HG03095 (cell line): ENCODE data around the gene SULT6B1.

Experiments used
- ATAC-seq: cut with Tn5 transposase; IDR thresholded peaks from one replicate; pipeline ENCODE4 v1.9.1; 2021; ENCODE audit warnings: moderate library complexity; ENCODE audit not compliant: unreplicated experiment

The SULT6B1 gene

DNA sequence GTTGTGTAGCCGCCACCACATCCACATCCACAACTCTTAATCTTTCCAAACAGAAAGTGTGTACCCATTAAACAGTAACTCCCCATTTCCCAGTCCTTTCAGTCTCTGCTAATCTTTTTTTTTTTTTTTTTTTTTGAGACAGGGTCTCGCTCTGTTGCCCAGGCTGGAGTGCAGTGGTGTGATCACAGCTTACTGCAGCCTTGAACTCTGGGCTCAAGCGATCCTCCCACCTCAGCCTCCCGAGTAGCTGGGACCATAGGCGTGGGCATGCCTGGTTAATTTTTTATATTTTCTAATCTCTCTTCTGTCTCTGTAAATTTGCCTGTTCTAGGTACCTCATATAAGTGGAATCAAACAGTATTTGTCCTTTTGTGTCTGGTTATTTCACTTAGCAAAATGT is 35.2 kb downstream of the SULT6B1 start:
- no peak for ATAC-seq

DNA sequence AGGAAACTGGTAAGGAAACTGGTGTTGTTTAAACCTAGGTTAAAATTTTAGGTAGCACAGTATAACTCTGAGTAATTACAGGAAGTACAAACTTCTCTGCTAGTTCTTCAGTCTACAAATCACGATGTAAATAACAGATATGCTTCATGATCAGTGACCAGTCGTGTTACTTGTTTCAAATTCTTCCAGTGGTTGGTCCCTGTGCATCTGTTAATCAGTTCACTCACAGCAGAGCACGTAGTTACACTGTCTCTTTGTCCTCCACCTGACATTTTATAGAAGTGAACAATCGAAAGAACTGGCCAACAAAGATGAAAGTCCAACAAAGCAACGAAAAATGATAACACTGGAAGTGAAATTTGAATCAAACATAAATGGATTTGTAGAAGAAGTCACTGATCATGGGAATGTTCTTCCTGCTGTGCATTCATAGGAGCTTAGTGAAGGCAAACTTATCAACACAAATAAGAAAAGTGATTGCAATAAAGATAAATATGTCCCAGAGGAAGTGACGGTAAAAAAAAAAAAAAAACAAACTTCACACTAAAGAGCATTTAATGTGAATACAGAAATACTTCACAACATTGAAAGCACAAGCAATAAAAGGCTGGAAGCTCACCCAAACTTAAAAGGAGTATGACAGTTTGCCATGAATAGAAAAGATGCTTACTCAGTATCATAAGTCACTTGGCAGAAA is 38.7 kb downstream of the SULT6B1 start:
- no peak for ATAC-seq

DNA sequence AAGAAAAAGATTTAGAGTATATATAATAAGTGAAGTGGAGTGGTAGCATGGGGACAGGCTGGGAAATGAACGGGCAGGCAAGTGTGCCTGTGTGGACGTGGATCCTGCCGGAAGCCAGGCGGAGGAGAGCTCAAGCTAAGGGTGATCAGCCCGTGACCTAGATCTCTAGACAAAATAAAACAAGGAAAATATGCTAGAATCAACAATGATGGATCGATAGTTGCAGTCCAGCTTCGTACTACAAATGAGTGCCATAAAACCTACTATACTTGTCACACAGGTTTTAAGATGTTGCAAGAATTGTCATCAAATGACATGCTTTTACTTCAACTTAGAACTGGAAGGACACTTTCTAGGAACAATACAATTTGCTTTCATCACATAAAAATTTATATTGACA is 40.1 kb downstream of the SULT6B1 start:
- ATAC-seq: no peak

DNA sequence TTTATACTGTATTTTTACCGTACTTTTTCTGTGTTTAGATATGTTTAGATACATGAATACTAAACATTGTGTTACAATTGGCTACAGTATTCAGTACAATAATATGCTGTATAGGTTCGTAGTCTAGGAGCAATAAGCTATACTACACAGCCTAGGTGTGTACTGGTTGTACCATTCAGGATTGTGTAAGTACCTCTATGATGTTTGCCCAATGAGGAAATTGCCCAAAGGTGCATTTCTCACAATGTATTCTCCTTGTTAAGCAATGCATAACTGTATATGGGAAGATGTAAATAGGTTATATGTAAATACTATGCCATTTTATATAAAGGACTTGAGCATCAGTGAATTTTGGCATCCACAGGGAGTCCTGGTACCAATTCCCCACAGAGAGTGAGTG is 42.4 kb downstream of the SULT6B1 start:
- no peak for ATAC-seq

DNA sequence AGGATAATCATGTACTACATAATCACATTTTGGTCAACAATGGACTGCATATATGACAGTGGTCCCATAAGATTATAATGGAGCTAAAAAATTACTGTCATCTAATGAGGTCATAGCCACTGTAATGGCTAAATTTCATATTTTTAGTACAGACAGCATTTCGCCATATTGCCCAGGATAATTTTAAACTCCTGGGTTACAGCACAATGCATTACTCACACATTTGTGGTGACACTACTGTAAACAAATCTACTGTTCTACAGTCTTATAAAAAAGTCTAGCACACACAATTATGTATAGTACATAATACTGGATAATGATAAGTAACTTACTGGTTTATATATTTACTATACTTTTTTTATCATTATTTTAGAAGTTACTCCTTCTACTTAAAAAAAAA is 44.5 kb downstream of the SULT6B1 start:
- no peak for ATAC-seq

DNA sequence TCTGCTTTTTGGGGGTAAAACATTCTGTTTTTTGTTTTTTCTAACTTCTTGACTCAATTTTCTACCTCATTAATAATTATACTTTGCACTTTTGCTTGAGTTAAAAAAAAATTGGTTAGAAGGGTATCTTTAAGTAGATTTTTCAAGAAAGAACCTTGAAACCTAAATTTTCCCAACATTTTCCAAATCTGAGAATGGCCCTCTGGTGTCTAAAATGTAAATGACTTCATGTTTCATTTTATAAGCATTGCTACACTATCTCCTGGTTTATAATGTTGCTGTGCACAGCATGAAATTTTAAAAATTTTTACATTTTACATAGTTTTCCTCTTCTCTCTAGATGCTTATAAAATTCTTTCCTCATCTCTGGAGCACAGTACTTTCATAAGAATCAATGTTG is 45.9 kb downstream of the SULT6B1 start:
- ATAC-seq: no peak

DNA sequence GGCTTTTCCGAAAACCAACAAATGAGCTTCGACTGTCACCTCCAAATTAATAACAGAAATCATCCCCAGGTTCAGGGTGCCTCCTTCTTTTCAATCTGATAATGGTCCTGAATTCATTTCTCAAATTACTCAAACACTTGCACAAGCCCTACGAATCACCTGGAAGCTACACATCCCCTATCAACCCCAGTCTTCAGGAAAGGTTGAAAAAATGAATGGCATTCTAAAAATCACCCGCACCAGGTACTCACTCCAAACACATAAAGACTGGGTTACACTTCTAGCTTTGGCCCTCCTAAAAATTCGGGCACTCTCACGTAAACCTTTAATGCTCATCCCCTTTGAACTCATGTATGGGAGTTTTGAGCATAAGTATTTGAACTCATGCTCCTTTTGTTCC is 55.6 kb downstream of the SULT6B1 start:
- no peak for ATAC-seq

DNA sequence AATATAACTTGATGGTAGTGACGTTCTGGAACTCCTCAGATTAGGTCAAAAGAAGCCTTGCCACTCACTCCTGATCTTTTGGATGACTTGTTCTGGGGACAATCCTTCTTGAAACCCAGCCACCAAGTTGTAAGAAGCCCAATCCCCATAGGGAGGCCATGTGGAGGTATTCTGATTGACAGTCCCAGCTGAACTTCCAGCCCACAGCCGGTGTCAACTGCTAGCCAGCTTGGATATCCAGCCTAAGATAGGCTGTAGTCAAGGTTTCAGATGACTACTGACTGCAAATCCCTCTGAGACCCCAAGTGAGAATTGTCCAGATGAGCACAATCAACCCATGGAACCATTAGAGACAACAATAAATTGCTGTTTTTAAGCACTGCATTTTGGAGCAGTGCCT is 63.1 kb downstream of the SULT6B1 start:
- ATAC-seq: no peak

DNA sequence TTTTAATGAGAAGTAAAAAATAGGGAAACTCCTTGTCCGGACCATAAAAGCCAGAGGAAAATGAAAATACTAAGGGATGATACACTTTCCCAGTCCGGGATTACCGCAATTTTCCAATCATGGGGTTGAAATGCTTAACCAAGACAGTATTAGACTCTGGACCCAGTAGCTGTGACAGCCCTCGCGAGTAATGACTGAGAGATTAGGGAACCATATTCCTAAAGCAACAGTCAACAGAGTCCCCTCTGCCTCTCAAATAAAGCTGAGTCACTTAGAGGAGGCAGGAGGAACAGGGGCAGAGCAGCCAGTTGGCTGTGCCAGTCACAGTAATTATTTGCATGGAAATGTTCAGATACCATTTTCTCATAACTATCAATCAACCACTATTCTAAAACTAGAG is 69.3 kb downstream of the SULT6B1 start:
- ATAC-seq: no peak
